GM12875 (cell line): ENCODE measurements around the gene IKZF1.

Source experiments
- H3K4me3 ChIP-seq: one replicate; pipeline ENCODE4 v1.5.1; 2011; ENCODE audit warnings: low read depth, low read length, control low read depth
- TF ChIP-seq, protein P1 (sequence below): IDR thresholded peaks from 2 replicates; pipeline ENCODE4 v1.5.1; 2011; ENCODE audit warnings: low read depth, mild to moderate bottlenecking, control low read depth, inconsistent platforms, low read length, moderate library complexity, borderline replicate concordance; ENCODE audit not compliant: insufficient read depth

Gene IKZF1

DNA sequence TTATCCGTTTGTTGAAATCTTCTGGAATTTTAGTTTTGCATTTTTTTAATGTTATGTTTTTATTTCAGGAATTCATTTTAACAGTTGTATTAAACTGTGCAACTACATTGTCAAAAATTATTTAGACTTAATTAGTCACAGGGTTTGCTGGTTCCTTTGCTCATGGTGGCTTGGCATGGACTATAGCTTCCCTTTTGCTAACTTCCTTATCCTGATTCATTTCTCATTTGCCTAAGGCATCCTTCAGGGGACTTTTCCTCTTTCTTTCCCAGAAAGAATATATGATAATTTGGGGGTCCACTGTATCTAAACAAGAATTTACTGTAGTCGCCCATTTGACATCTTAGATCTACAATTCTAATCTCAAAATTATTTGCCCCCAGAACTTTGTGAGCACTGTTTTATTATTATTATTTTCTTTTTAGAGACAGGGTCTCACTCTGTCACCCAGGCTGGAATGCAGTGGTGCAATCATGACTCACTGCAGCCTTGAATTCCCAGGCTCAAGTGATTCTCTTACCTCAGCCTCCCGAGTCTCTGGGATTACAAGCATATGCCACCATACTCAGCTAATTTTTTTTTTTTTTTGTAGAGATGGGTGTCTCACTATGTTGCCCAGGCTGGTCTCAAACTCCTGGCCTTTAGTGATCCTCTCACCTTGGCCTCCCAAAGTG, 131.8 kb downstream of the IKZF1 start:
- TF ChIP-seq, protein P1, sequence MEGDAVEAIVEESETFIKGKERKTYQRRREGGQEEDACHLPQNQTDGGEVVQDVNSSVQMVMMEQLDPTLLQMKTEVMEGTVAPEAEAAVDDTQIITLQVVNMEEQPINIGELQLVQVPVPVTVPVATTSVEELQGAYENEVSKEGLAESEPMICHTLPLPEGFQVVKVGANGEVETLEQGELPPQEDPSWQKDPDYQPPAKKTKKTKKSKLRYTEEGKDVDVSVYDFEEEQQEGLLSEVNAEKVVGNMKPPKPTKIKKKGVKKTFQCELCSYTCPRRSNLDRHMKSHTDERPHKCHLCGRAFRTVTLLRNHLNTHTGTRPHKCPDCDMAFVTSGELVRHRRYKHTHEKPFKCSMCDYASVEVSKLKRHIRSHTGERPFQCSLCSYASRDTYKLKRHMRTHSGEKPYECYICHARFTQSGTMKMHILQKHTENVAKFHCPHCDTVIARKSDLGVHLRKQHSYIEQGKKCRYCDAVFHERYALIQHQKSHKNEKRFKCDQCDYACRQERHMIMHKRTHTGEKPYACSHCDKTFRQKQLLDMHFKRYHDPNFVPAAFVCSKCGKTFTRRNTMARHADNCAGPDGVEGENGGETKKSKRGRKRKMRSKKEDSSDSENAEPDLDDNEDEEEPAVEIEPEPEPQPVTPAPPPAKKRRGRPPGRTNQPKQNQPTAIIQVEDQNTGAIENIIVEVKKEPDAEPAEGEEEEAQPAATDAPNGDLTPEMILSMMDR: no peak

DNA sequence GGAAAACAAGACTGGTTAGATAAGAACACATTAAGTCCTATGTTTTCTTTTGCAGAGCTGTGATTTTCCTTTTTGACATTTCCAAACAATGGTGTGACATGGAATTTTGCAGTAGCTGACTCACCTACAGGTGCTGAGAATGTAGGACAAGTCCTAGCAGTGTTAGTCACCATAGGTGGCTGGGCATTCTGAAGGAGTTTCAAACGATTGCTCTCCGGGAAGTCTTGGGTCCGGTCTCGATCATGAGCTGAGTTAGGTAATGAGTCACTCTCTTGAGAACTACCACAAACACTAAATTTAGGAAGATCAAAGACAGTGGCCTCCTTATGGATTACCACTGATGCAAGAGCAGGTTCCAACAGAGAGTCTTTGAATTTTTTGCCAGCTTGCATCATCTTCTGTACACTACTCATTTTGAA, 142.0 kb downstream of the IKZF1 start:
- no peak overlapping the region for H3K4me3 ChIP-seq
- TF ChIP-seq, protein P1: no peak

More for the DNA sequence above, 131.8 kb downstream of the IKZF1 start:
- H3K4me3 ChIP-seq: no peak overlapping the region

DNA sequence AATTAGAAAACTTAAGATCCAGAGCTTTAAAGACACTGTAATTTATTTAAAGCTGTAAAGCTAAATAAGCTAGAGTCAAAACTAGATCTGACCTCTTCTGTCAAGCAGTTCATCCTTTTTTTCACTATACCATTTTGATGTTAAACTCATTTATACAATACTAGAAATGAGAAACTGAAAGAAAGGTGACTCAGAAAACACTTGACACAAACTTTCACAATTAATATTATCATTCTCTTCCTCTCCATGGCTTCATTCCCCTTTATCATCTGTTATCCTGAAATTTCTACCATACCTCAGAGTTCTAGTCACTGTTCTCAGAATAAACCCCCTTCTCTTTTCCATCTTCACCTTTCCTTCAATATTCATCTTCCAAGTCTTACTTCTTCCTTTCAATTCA, 144.3 kb downstream of the IKZF1 start:
- no peak overlapping the region for H3K4me3 ChIP-seq
- TF ChIP-seq, protein P1: no peak

DNA sequence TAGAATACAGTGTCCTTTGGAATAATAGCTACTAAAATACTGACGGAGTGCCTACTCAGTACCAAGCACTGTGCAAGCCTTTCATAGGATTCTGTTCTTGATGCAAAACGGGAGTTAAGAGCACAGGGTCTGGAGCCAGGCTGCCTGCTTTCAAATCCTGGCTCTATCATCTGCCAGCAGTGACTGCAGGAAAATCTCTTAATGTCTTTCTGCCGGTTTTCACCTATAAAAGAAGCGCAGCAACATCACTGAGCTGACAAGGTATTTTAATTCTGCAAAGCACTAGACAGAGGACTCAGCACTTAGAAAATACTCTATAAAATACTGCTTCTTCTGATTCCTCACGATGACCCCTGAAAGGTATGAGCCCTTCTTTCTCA, 145.0 kb downstream of the IKZF1 start:
- TF ChIP-seq, protein P1: no peak
- peak overlapping the region; percentile 61 for H3K4me3 ChIP-seq

DNA sequence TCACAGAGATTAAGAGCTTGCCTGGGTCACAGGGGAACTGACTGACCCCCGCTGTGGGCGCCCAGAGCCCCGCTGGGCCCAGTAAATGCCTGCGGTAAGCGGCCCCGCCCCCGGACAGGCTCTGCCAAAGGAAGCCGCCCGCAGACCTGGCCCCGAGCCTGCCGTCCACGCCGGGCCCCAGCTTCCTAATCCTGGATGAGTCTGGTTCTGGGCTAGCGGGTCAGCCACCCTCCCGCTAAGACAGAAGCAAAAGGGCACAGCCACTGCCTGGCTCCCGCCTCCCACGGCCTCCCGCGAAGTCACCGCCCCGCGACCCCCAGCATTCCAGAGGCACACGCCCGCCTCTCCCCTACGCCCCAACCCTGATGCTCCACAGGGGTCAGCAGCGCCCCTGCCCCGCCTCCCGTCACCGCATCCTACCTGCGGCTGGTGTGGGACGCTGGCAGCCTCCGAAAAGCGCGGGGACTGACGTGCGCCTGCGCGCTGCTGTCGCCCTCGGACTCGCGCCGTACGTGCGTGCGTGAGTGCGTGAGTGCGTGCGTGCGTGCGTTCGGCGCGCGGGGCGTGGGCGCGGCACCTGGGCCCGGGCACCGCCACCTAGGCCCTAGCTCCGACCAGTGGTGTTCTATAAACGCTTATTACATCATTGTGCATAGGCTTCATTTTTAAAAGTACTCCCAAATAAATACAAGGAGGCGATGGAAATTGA, 145.5 kb downstream of the IKZF1 start, which contains the start of gene FIGNL1:
TSS of gene FIGNL1 (minus strand) at position 470 of the 709 bp plus-strand sequence. CDS start 3,063 bp downstream, outside the sequence.
- TF ChIP-seq, protein P1: no peak
- H3K4me3 ChIP-seq: peak within 1 kb of the TSS; percentile 61

DNA sequence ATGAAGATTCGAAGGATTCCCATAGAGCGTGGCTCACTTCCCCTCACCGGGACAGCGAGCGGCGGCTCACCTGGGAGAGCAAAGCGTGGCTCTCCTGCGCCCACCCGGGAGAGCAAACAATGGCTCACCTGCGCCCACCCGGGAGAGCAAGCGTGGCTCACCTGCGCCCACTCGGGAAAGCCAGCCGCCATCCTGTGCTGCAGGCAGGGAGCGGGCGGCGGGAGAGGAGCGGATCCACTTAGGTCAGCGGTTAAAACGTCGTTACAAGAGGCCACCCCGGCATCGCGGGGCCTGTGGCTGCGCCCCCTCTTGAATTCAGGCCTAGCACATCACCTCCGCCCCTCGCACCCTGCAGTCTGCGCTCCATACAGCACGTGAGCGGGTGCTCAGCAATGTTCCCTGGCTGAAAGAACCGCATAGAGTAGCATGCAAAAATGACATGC, 146.1 kb downstream of the IKZF1 start:
- H3K4me3 ChIP-seq: peak overlapping the region; percentile 61
- TF ChIP-seq, protein P1: no peak
